ENCODE measurements around the gene ARHGAP24. TPM values are rescaled to one million over a fixed set of nuclear protein-coding genes. Genes with fewer than 3 reads are reported as not detected.
"Not testable (repeated sequence)": the region's sequence is repeated elsewhere in the genome, so short reads cannot be mapped to it uniquely, and the experiment has no call there.

ARHGAP24 gene
- total RNA-seq, 1 donor from 2014 or later = 40.3 TPM

DNA sequence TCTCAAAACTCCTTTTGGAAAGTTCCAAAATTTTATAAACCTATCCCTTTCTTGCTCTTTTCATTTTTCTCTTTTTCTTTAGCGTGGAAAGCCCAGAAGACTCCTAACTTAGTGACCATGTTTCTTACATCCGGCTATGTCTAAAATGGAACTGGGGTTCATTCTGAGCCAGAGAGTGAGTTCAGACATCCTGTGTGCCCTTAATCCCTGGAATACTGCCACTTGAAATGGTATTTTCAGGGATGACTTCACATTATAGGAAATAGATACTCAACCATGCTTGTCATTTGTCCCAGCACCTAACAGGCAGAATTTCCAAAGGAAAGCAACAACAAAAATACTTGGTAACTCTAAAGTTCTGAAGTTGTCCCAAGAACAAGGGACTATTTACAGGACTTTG, 379.6 kb downstream of the ARHGAP24 start:
- peak; percentile 56 to 74 for DNase-seq (ENCODE audit: low read depth in 2 of 2)

DNA sequence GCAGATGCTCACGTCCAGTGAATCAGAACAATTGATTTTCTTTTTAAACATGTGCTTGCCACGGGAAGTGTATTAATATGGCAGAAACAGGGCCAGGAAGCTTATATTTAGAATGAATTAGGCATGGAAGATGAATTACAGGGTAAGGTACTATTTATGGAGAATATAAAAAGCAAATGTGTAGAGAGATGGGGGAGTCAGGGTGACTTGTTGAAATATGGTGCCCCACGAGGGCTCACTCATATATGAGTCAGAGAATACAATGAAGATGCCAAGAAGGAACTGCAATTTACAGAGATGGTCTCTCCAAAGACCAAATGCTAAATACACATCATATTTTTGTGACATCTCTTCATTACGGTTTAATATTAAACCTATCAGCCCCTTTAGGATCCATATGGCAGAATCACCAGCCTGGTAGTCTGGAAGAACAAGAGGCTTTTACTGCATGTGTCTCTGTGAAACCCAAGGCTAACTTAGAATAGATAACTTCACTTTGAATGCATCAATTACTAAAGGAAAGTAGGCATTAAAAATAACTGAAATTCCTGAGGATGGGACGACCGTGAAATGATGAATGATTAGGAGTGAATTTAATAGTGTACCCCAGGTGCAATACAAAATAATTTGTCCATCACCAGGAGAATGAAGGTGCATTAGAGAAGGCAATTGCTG, 385.3 kb downstream of the ARHGAP24 start:
- peak in 1 of 2 donors; percentile 52 for DNase-seq (ENCODE audit: low read depth in 2 of 2)

DNA sequence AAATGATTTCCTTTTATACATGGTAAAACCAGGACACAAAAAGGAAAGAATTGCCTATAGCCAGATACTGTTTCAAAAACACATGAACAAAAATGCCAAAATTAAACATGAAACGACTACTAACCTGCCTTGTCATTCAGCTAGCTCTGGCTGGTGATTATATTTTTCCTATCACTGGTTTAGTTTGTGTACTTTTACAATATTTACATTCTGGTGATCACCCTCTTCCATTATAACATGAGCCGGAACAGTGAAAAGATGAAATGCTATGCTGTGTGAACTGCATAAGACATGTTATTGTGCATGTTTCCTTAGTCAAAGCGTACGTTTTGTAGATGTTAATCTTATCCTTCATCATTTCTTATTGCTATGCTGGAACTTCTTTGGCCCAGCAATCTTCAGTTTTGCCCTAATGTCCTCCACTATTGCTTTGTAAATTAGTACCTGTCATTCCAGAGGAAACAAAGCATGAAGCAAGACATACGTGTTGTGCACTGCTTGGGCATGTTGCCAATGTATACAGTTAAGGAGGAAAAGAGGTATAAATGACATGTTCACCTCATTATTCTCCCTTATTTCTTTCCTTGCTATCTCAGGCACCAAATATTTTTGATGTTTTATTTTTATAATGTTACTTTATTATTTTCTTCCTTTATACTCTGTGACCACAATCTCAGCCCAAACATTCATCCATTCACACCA, 386.3 kb downstream of the ARHGAP24 start:
- DNase-seq (ENCODE audit: low read depth in 2 of 2) = peak; percentile 23 to 81

- no peak for DNase-seq (ENCODE audit: low read depth in 2 of 2)
These were observed 387.9 kb downstream of the ARHGAP24 start for GRCh38 chr4:85862896-85863295.

- DNase-seq (ENCODE audit: low read depth in 2 of 2) = no peak
These were observed 389.6 kb downstream of the ARHGAP24 start for GRCh38 chr4:85864259-85865205.

DNA sequence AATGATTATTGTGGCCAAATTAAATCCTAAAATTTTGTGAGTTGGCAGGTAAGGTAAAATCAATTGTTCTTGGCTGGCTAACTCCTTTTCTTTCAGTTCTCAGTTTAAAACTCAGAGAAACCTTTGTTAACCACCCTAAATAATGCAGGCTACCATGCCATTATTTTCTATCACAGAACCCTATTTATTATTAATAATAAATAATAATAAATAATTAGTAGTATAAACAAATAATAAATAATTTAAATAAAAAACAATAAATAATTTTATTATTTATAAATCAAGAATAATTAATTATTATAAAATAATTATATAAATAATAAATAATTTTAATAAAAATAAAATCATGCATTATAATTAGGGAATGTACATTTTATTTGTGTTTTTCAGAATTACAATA, 390.3 kb downstream of the ARHGAP24 start:
- no peak for DNase-seq (ENCODE audit: low read depth in 2 of 2)

- DNase-seq (ENCODE audit: low read depth in 2 of 2) = no peak
These were observed 391.6 kb downstream of the ARHGAP24 start for GRCh38 chr4:85866508-85866907.

DNA sequence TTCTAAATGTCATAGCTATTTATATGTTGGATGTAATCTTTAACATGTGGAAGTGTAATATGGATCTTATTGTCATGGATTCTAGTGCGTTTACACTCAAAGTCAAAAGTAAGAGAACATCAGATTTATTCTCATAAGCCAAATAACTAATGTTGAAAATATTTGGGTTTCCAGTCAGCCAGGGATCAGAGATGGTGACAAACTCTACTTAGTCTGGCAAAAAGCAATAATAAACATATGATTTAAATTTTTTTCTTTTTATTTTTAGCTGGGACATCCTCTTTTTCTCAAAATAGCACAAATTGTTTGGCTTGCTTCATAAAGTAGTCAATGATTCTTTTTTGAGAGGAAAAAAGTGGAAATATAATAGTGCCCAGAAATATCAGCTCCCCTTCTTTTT, 392.3 kb downstream of the ARHGAP24 start:
- DNase-seq (ENCODE audit: low read depth in 2 of 2) = no peak

DNA sequence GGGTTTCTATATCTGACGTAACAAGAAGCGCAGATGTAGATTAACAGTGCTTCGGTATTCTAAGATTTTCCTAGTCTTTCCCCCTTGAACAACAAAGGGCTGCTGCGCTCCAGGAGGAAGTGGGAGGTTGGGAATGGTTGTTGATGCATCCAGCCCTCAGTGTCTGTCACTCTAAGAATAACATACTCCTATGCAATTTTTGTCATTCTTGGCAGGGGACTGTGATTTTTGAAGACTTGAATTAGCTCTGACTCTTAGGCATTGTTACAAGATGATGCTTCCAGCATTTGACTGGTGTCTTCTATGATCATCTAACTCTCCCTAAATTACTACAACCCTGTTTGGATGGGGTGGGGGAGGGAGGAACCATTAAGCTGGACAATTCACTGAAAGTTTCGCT, 394.2 kb downstream of the ARHGAP24 start:
- peak in 1 of 2 donors; percentile 73 for DNase-seq (ENCODE audit: low read depth in 2 of 2)

GRCh38 chr4:85870298-85871083, 395.5 kb downstream of the ARHGAP24 start:
- DNase-seq (ENCODE audit: low read depth in 2 of 2) = no peak

- no peak for DNase-seq (ENCODE audit: low read depth in 2 of 2)
These were observed 398.6 kb downstream of the ARHGAP24 start for GRCh38 chr4:85873566-85873965.

DNA sequence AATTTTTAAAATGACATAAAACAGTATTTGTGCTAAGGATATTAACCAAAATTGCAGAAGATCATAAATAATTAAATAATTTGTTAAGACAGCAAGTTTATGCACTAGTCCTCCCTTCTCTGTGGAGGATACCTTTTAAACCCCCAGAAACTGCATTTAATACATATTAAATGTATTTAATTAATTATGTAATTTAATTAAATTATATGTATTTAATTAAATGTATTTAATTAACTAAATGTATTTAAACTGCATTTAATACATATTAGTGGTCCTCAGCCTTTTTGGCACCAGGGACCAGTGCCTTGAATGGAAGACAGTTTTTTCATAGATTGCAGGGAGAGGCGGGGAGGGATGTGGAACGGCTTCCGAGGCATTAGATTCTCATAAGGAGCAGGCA, 404.6 kb downstream of the ARHGAP24 start:
- no peak for DNase-seq (ENCODE audit: low read depth in 2 of 2)

GRCh38 chr4:85883180-85883579, 408.2 kb downstream of the ARHGAP24 start:
- no peak for DNase-seq (ENCODE audit: low read depth in 2 of 2)

- no peak for DNase-seq (ENCODE audit: low read depth in 2 of 2)
These were observed 409.3 kb downstream of the ARHGAP24 start for GRCh38 chr4:85884251-85884650.

DNA sequence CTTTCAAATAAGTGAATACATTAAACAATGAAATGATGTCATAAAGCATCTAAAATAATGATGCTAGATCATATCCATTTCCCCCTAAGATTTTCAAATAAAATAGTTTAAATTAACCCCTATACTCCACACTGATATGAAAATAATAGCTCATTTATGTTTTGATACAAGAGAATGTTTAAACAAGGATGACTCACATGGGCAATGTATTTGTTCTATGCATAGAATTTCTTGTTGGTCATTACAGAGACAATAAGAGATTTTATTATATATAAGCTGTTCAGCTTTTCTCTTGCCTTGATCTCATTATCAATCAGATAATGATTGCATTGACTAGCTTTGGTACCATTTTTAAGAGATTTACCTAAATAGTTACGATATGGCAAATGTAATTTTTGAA, 411.7 kb downstream of the ARHGAP24 start:
- DNase-seq (ENCODE audit: low read depth in 2 of 2) = no peak

DNA sequence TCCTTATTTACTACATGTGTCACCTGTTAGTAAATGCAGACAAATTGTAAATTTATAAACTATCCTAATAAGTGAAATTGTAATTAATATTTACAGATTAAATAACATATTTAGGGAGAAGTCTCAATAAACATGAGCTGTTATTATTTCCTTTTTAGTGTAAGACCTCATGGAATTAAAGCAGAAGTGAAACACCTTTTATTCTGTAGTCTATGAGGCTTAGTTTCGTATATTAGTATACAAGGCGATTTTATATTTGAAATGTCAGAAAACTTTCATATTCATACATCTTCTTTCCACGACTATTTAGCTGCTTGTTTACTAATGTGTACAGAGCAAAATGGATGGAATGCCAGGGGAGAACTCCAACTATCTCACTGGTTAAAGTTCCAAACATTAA, 414.4 kb downstream of the ARHGAP24 start:
- no peak for DNase-seq (ENCODE audit: low read depth in 2 of 2)

GRCh38 chr4:85895755-85896154, 420.8 kb downstream of the ARHGAP24 start:
- no peak for DNase-seq (ENCODE audit: low read depth in 2 of 2)

- DNase-seq (ENCODE audit: low read depth in 2 of 2) = no peak
These were observed 423.3 kb downstream of the ARHGAP24 start for GRCh38 chr4:85898231-85898630.

DNA sequence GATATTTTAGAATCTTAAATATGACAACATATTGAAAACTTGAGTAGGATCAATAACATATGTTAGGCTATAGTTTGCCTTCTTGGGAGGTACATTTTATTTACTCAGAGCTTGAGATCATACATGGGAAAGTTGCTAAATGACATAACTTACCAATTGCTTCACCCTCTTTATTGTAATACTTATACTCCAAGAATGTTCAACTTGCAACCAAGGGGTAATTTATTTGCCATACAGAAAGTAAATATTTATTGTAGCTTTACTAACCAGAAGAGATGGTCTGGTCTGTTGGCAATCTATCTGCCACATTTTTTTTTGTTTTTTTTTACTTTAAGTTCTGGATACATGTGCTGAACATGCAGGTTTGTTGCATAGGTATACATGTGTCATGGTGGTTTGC, 426.6 kb downstream of the ARHGAP24 start:
- no peak for DNase-seq (ENCODE audit: low read depth in 2 of 2)

GRCh38 chr4:85902647-85903046, 427.7 kb downstream of the ARHGAP24 start:
- not testable (repeated sequence) for DNase-seq (ENCODE audit: low read depth in 2 of 2)

- peak in 1 of 2 donors; percentile 9 for DNase-seq (ENCODE audit: low read depth in 2 of 2)
These were observed 430.8 kb downstream of the ARHGAP24 start for GRCh38 chr4:85905761-85906160.

Data from dermis microvascular lymphatic vessel endothelial cell (primary cell).